HG03159 (cell line): Measurements from ENCODE around the gene PCTP.

ENCODE experiments used
- ATAC-seq: cut with Tn5 transposase; IDR thresholded peaks from one replicate; pipeline ENCODE4 v1.9.1; 2021; ENCODE audit warnings: mild to moderate bottlenecking, moderate library complexity; ENCODE audit not compliant: unreplicated experiment

PCTP gene

GRCh38 chr17:55750750-55751657, at the start of gene PCTP:
Gene PCTP (plus strand): TSS chr17:55751051. CDS start chr17:55751104, 53 bp downstream.
- ATAC-seq = peak; percentile 99

- no peak for ATAC-seq
These were observed 48.7 kb upstream of the PCTP start for GRCh38 chr17:55702150-55702549.

DNA sequence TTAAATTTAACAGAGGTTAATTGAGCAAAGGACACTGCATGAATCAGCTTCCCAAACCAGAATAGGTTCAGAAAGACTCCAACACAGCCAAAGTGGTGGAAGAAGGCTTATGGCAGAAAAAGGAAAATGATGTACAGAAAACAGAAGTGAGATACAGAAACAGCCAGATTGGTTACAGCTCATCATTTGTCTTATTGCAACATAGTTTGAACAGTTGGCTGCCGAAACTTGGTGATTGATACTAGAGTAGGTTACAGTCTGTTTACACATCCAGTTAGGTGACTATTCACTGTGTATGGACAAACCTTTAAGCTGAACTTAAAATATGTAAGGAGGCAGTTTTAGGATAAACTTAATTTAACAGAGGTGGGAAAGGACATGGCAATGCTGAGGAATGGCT, 46.5 kb upstream of the PCTP start:
- no peak for ATAC-seq

GRCh38 chr17:55705847-55706246, 45.0 kb upstream of the PCTP start:
- ATAC-seq = no peak

DNA sequence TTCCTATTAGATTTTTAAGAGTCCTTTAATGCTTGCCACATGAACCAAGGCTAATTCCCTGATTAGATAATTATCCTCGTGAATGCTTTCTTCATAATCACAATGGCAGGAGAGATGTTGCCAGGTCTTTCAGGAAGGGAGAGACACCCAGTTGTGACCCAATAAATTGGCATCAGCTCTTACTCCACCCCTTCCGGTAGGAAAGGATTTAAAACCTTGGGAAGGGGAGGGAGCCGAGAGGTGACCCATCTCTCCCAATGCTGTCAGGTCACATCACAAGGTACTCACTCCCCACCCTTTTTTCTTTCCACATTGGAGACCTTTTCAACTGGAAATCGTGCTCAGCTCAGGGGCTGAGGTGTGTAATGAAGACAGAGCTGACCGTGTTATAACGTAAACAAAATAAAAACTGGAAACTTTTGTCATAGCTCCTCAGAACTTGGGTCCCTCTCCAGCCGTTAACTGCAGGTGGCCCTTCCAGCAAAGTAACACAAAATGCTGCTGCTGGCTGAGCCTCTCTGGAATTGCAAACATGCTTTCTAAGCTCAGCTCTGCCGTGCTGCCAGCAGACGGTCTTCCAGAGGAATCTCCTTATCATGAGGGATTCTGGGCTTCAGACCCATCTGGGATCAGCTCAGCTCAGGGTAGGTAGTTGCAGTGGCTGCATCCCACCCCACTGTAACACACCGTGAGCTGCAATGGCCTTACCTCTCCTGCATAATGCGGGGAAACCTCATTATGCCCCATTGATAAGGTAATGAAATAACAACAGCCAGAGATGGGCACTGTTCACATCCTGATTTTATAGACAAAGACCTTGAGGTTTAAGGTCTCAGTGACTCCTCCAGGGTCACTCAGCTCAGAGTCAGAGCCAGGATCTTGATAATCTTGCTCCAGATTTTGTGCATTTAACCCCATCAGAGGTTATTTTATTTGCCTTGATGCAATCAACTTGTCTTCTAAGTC, 43.8 kb upstream of the PCTP start:
- no peak for ATAC-seq

DNA sequence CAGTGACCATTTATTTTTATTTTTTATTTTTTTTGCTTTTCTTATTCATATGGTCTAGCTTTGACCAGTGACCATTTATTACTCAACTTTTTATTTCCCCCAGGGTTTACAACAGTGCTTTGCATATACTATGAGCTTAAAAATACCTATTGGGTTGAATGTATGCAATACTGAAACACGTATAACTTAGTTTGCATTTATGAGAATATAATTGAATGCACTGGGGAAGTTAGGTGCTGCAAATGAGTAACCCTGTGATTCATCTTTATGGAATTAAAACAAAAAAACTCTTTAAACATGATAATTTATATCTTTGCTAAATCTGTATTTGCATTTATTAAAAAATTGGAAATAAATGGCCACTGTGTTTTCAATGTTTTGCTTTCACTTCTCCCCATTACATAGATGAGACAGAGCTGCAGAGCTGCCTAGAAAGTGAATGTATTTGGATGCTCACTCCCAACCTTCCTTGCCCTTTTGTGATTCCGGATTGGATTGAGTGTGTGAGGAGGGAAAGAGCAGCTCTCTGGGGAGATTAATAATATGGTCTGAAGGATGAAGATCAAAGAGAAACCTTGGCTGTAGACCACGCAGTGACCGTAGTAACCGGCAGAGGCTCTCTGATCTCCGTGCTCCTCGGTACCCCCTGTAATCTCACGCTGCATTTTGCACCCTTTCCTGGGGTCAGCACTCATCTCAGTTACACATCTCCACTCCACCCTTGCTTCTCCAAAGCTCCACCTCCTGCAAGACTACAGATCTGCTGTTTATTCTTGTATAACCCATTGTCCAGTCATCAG, 42.5 kb upstream of the PCTP start:
- no peak for ATAC-seq

DNA sequence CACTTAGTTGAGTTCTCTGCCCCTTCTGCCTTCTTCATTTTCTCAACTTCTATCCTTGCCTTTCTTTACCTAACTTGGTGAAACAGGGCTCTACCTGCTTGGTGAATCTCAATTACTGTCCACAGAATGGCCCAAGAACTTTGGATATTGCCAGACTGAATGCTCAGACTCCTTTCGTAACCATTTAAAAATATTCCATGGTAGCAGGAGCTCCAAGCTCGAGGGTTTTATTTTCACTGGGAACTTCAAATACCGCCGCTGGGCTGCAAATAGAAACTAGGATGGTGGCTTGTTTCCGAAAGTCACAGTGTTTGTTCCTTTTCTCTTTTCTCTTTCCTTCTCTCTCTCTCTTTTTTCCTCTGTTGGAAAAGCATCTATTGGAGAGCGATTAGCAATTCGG, 41.4 kb upstream of the PCTP start:
- ATAC-seq = no peak

DNA sequence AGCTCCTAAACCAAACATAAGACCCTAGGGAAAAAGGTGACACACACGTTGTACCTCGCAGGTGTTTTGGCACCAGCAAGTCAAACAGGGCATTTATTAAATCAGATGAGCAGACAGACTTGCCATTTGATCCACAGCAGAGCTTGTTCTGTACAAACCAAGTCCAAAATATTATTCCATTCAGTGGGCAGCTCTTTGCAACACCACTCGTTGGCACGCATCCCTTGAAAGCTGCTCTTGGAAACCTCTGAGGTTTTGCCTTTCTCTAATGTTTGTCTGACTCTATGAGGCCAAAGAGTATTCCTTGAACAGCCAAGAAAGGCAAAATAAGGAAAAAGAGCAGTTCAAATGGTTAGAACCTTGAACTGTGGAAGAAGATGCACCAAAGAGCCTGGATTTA, 40.9 kb upstream of the PCTP start:
- no peak for ATAC-seq

DNA sequence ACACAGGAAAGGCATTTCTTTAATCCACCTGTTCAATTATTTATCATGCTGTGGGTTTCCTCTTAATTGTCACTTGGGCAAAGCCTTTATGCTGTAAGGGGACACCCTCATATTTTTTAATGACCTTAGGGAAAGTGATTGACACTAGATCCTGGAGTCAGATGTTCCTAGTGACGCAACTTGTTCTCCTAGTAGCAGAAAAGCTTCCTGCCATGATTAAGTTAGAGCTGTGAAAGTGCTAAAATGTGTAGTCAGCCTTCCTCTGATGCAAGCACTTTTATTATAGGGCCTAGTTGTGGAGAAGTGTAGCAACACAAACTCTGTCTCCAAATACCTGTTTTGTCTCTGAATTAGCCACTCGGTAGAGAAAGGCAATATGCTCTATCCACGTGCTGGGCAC, 40.4 kb upstream of the PCTP start:
- no peak for ATAC-seq

GRCh38 chr17:55710829-55711496, 39.9 kb upstream of the PCTP start:
- ATAC-seq = no peak

GRCh38 chr17:55717432-55717831, 33.4 kb upstream of the PCTP start:
- ATAC-seq = no peak

DNA sequence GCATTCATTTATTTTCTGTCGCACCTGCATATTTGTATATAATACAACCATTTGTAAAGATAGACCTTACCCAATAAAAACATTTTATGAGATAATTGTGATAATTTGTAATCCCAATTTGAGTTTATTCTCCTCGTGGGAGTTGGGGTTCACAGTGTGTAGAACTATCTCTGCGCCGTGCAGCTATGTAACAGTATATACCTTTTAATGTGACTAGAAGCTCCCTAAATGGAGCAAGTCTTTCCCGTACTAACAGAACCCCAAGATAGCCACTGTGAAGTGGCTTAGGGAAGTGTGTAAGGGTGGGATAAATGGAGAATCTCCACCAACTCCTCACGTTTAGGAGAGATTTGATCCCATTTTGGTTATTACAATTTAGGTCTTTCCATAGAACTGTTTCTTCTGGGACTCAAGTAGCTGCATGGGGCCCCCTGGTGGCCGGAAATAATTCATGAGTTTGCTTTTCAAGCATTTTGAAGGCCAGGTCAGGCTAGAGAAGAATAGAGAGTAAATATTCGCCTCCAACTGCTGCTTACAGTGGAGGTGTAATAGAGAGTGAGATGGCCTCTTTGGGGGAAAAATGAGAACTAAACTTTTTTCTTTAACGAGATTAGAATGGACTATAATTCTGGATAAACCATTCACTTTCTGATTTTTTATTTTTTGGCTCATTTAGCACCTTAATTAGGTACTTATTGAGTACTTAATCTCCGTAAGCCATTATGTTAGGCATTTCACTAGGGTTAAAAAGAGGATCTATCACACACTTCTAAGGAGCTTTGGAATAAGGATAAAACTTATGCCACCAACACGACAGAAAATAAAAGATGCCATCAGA, 32.7 kb upstream of the PCTP start:
- ATAC-seq = peak; percentile 57

GRCh38 chr17:55720919-55721836, 29.7 kb upstream of the PCTP start:
- no peak for ATAC-seq

GRCh38 chr17:55722016-55722736, 28.7 kb upstream of the PCTP start:
- no peak for ATAC-seq

GRCh38 chr17:55722742-55723487, 27.9 kb upstream of the PCTP start, which contains the start of gene TMEM100:
Gene TMEM100 (minus strand): TSS chr17:55722864. CDS start chr17:55721070, 1,794 bp downstream.
- no peak for ATAC-seq

- ATAC-seq = no peak
These were observed 27.4 kb upstream of the PCTP start for GRCh38 chr17:55723488-55723848.

GRCh38 chr17:55726440-55726839, 24.4 kb upstream of the PCTP start:
- no peak for ATAC-seq
